SK-N-SH (cell line): Measurements from ENCODE around the gene DFFB. TPM values are rescaled to one million over a fixed set of nuclear protein-coding genes. Genes with fewer than 3 reads are reported as not detected.

Experiments used
- CTCF ChIA-PET: fragments of 300-600, 350-600 bp; formaldehyde crosslinking; extraction: SDS; loops from one replicate; lab custom pipeline; 2021; lab: Yijun Ruan, JAX
- POLR2A ChIA-PET: fragments of 350-600 bp; sonication (Branson Sonifier 250); formaldehyde crosslinking; extraction: SDS; loops from one replicate; lab custom pipeline; 2020; ENCODE audit warnings: antibody characterized with exemption, inconsistent platforms; lab: Yijun Ruan, JAX
- DNase-seq: peaks from one replicate; pipeline ENCODE4 v3.0.0; 2012
- H2AFZ ChIP-seq: fragments of 200-600 bp; sonication (generic); 2 replicates; pipeline ENCODE4 v1.8.1; 2016; ENCODE audit warnings: antibody characterized with exemption, mild to moderate bottlenecking, low read depth
- H3F3A ChIP-seq: fragments of 200-600 bp; sonication (generic); replicated peaks from 2 replicates; pipeline ENCODE3; 2016; ENCODE audit warnings: antibody characterized with exemption, mild to moderate bottlenecking; ENCODE audit not compliant: insufficient read depth
- H3K27ac ChIP-seq, 2 experiments: fragments of 200-500 bp in 1 of 2; fragments of 200-600 bp in 1 of 2; sonication (Bioruptor generic) in 1 of 2; sonication (generic), shearing (Covaris generic) in 1 of 2; 2 replicates each; pipeline versions ENCODE4 v1.5.1 to v1.6.1; 2014 to 2016; ENCODE audit warnings: low read depth in 2 of 2, inconsistent platforms in 1 of 2, low read length in 1 of 2, mild to moderate bottlenecking in 1 of 2, mixed read lengths in 1 of 2
- H3K27me3 ChIP-seq: fragments of 200-600 bp; sonication (generic), shearing (Covaris generic); 2 replicates; pipeline ENCODE4 v1.6.1; 2016; ENCODE audit warnings: mixed run types; ENCODE audit not compliant: insufficient read depth
- H3K36me3 ChIP-seq, 2 experiments: fragments of 200-500 bp in 1 of 2; fragments of 200-600 bp in 1 of 2; sonication (Bioruptor generic) in 1 of 2; sonication (generic) in 1 of 2; replicated peaks in 1 of 2; 2 replicates each; pipeline versions ENCODE3 to v1.5.1; 2014 to 2016; ENCODE audit warnings: low read length in 1 of 2, mild to moderate bottlenecking in 1 of 2; ENCODE audit not compliant: insufficient read depth in 2 of 2, control insufficient read depth in 1 of 2
- H3K4me1 ChIP-seq, 2 experiments: fragments of 200-500 bp in 1 of 2; fragments of 200-600 bp in 1 of 2; sonication (Bioruptor generic) in 1 of 2; sonication (generic), shearing (Covaris generic) in 1 of 2; 2 replicates each; pipeline versions ENCODE4 v1.5.1 to v1.6.1; 2014 to 2016; ENCODE audit warnings: low read depth in 1 of 2, low read length in 1 of 2, mixed run types in 1 of 2; ENCODE audit not compliant: insufficient read depth in 2 of 2, control insufficient read depth in 1 of 2
- H3K4me2 ChIP-seq: fragments of 200-600 bp; sonication (generic), shearing (Covaris generic); 2 replicates; pipeline ENCODE4 v1.6.1; 2017; ENCODE audit warnings: mixed run types
- H3K4me3 ChIP-seq, 2 experiments: fragments of 200-500 bp in 1 of 2; fragments of 200-600 bp in 1 of 2; sonication (Bioruptor generic) in 1 of 2; sonication (generic), shearing (Covaris generic) in 1 of 2; 2 replicates each; pipeline versions ENCODE4 v1.5.1 to v1.8.1; 2014 to 2016; ENCODE audit warnings: low read depth in 2 of 2, inconsistent platforms in 1 of 2, low read length in 1 of 2, mild to moderate bottlenecking in 1 of 2, mixed read lengths in 1 of 2, moderate library complexity in 1 of 2
- H3K79me2 ChIP-seq: fragments of 200-600 bp; sonication (generic); 2 replicates; pipeline ENCODE4 v1.8.1; 2017; ENCODE audit warnings: mild to moderate bottlenecking; ENCODE audit not compliant: insufficient read depth
- H3K9ac ChIP-seq: fragments of 200-600 bp; sonication (generic); 2 replicates; pipeline ENCODE4 v1.6.1; 2017; ENCODE audit warnings: mixed run types
- H3K9me2 ChIP-seq: fragments of 200-600 bp; sonication (generic); 2 replicates; pipeline ENCODE4 v1.6.1; 2017; ENCODE audit warnings: mixed run types
- H3K9me3 ChIP-seq: fragments of 200-600 bp; sonication (generic); 2 replicates; pipeline ENCODE4 v1.6.1; 2017; ENCODE audit warnings: mixed run types, mild to moderate bottlenecking, moderate library complexity
- H4K20me1 ChIP-seq: fragments of 200-600 bp; sonication (generic); 2 replicates; pipeline ENCODE4 v1.6.1; 2017; ENCODE audit warnings: mild to moderate bottlenecking, mixed run types; ENCODE audit not compliant: insufficient read depth
- CHD2 ChIP-seq: fragments of 150-350 bp; IDR thresholded peaks from 2 replicates; pipeline ENCODE4 v1.6.1; 2018; ENCODE audit warnings: low read length; ENCODE audit not compliant: partially characterized antibody
- EP300 ChIP-seq, 2 experiments: IDR thresholded peaks; 2 replicates each; pipeline versions ENCODE4 v1.4.0 to v1.6.1; 2012; ENCODE audit warnings: borderline replicate concordance in 1 of 2, low read depth in 1 of 2, low read length in 1 of 2
- FOSL2 ChIP-seq: IDR thresholded peaks from 2 replicates; pipeline ENCODE4 v1.4.0; 2012; ENCODE audit warnings: low read depth, mild to moderate bottlenecking, moderate library complexity, borderline replicate concordance
- FOXJ3 ChIP-seq: sonication (generic); formaldehyde crosslinking; IDR thresholded peaks from 2 replicates; pipeline ENCODE4 v1.5.1; 2020; ENCODE audit warnings: mild to moderate bottlenecking, missing genetic modification reagents
- GABPA ChIP-seq: IDR thresholded peaks from 2 replicates; pipeline ENCODE4 v1.4.0; 2012; ENCODE audit warnings: low read depth, mild to moderate bottlenecking
- GATA2 ChIP-seq: sonication (generic); formaldehyde crosslinking; IDR thresholded peaks from 2 replicates; pipeline ENCODE4 v1.5.0; 2020; ENCODE audit warnings: mild to moderate bottlenecking, missing genetic modification reagents
- MEF2A ChIP-seq: IDR thresholded peaks from 2 replicates; pipeline ENCODE4 v1.4.0; 2012; ENCODE audit warnings: low read depth, borderline replicate concordance
- NFIC ChIP-seq: IDR thresholded peaks from 2 replicates; pipeline ENCODE4 v1.4.0; 2012; ENCODE audit warnings: borderline replicate concordance
- NRF1 ChIP-seq: IDR thresholded peaks from 2 replicates; pipeline ENCODE4 v1.6.1; 2012; ENCODE audit warnings: low read depth, mild to moderate bottlenecking, low read length
- RAD21 ChIP-seq: IDR thresholded peaks from 2 replicates; pipeline ENCODE4 v1.6.1; 2012; ENCODE audit warnings: mild to moderate bottlenecking, low read length
- RCOR1 ChIP-seq: fragments of 150-350 bp; IDR thresholded peaks from 2 replicates; pipeline ENCODE4 v1.6.1; 2017; ENCODE audit warnings: antibody characterized with exemption, low read length
- REST ChIP-seq: IDR thresholded peaks from 2 replicates; pipeline ENCODE4 v1.6.1; 2012; ENCODE audit warnings: mild to moderate bottlenecking, low read depth, low read length, moderate library complexity
- RFX5 ChIP-seq: IDR thresholded peaks from 2 replicates; pipeline ENCODE4 v1.6.1; 2012; ENCODE audit warnings: mild to moderate bottlenecking, improper control_type of control experiment, low read length
- RXRA ChIP-seq: IDR thresholded peaks from 2 replicates; pipeline ENCODE4 v1.4.0; 2012; ENCODE audit warnings: low read depth, mild to moderate bottlenecking, borderline replicate concordance
- SIN3A ChIP-seq: IDR thresholded peaks from 2 replicates; pipeline ENCODE4 v1.6.1; 2012; ENCODE audit warnings: low read depth, mild to moderate bottlenecking, low read length, moderate library complexity, borderline replicate concordance
- TAF1 ChIP-seq: IDR thresholded peaks from 2 replicates; pipeline ENCODE4 v1.6.1; 2012; ENCODE audit warnings: low read depth, mild to moderate bottlenecking, low read length, moderate library complexity, borderline replicate concordance
- TEAD4 ChIP-seq: IDR thresholded peaks from 2 replicates; pipeline ENCODE4 v1.4.0; 2012; ENCODE audit warnings: mild to moderate bottlenecking, borderline replicate concordance; ENCODE audit not compliant: insufficient read depth
- USF1 ChIP-seq: IDR thresholded peaks from 2 replicates; pipeline ENCODE4 v1.4.0; 2012; ENCODE audit warnings: low read depth, borderline replicate concordance
- USF2 ChIP-seq: fragments of 150-350 bp; IDR thresholded peaks from 2 replicates; pipeline ENCODE4 v1.6.1; 2017; ENCODE audit warnings: antibody characterized with exemption, low read length, low read depth, borderline replicate concordance
- ZBTB33 ChIP-seq: IDR thresholded peaks from 2 replicates; pipeline ENCODE4 v1.4.0; 2012; ENCODE audit warnings: low read depth, borderline replicate concordance
- WGBS: methylation state at CpG from one replicate; pipeline ENCODE4 v1.1.6; 2017; ENCODE audit warnings: low lambda C conversion rate; 5-methylcytosine and 5-hydroxymethylcytosine counted together
- polyA plus RNA-seq, 3 experiments: library from polyadenylated mRNA; depleted of rRNA; stranded (reverse); fragments of >200 nt; gene quantifications; 2 replicates each; pipeline ENCODE4 v1.2.3, GENCODE V29; 2012

DFFB gene
- polyA plus RNA-seq, 1 of the 3 experiments (the other 2 are of a cell fraction), result 8.2 TPM

- no peak overlapping the region for H3K4me3 ChIP-seq
- no peak for TF ChIP-seq GABPA
- TF ChIP-seq SIN3A, result no peak
- no peak for TF ChIP-seq NRF1
- TF ChIP-seq NFIC, result no peak
- TF ChIP-seq EP300 (IDR thresholded peaks at IDR 0.05; ENCODE audit: borderline replicate concordance in 1 of 2, low read depth in 1 of 2, low read length in 1 of 2), result no peak
- TF ChIP-seq MEF2A, result no peak
- no peak for TF ChIP-seq RXRA
- TF ChIP-seq USF1, result no peak
- no peak for TF ChIP-seq RCOR1
- TF ChIP-seq REST, result no peak
- no peak for TF ChIP-seq FOSL2
- TF ChIP-seq RAD21, result no peak
- TF ChIP-seq GATA2 (CRISPR knock-in tag), result no peak
- no peak for TF ChIP-seq TEAD4
- no peak for TF ChIP-seq USF2
- TF ChIP-seq ZBTB33, result no peak
- TF ChIP-seq CHD2, result no peak
- TF ChIP-seq TAF1, result no peak
- no peak for TF ChIP-seq RFX5
- no peak for TF ChIP-seq FOXJ3 (CRISPR knock-in tag)
- no peaks in the 10 kb centered on the region for H3K79me2 ChIP-seq
- no peak overlapping the region for H3K4me2 ChIP-seq
- no peak overlapping the region for H3K27ac ChIP-seq
- H3K36me3 ChIP-seq, result peaks cover 11 to 56% of the 10 kb centered on the region in 2 experiments
- 85% methylated on average over 8 of the region's 8 CpGs for WGBS
- no peak overlapping the region for H2AFZ ChIP-seq
- ChIA-PET POLR2A (no interaction called here), CTCF (no interaction called here)
- no peak overlapping the region for H3K9ac ChIP-seq
- no peak for DNase-seq
- no peaks in the 10 kb centered on the region for H3K27me3 ChIP-seq
- H3K4me1 ChIP-seq, result peaks cover 0 to 28% of the 10 kb centered on the region in 2 experiments; a peak in 2 of 4 replicates
- no peaks in the 10 kb centered on the region for H3K9me2 ChIP-seq
- no peaks in the 10 kb centered on the region for H3F3A ChIP-seq
- no peaks in the 10 kb centered on the region for H4K20me1 ChIP-seq
- H3K9me3 ChIP-seq, result no peaks in the 10 kb centered on the region
Measured at GRCh38 chr1:3824650-3825049, 32.6 kb upstream of the DFFB start.
